ENCODE data around the gene ZCCHC4. TPM values are rescaled to one million over a fixed set of nuclear protein-coding genes. Genes with fewer than 3 reads are reported as not detected.

The ZCCHC4 gene
- total and polyA plus RNA-seq, 2 of the 4 experiments (the other 2 are of a cell fraction): 7.9 to 8.1 TPM

- ATAC-seq (ENCODE audit: low read depth) (no peak), DNase-seq (no peak)
- POLR2A ChIA-PET (ENCODE audit: unreplicated experiment): no interaction called here
- Histone ChIP-seq H3K36me3 (ENCODE audit: control insufficient read depth, insufficient read depth, low read length) (peaks cover 30% of the 10 kb centered on the region), H2BK120ac (ENCODE audit: low read depth, low read length) (no peak overlapping the region), H2AK5ac (ENCODE audit: low read depth, low read length) (no peak overlapping the region), H4K20me1 (ENCODE audit: insufficient read depth, low read length) (no peaks in the 10 kb centered on the region), H2BK5ac (ENCODE audit: low read depth, low read length, poor library complexity, severe bottlenecking) (no peak overlapping the region), H3K4ac (ENCODE audit: low read depth, low read length) (no peak overlapping the region), H3K56ac (ENCODE audit: extremely low read depth, insufficient read depth, low read length) (no peak overlapping the region), H3K4me1 (ENCODE audit: control insufficient read depth, insufficient read depth, low read length) (peaks cover 10% of the 10 kb centered on the region), H2BK15ac (ENCODE audit: low read depth, low read length) (no peak overlapping the region), H3K9ac (ENCODE audit: low read depth, low read length) (no peak overlapping the region), H3K18ac (ENCODE audit: low read depth, low read length) (no peak overlapping the region), H3K4me3 (ENCODE audit: insufficient read depth, low read depth, low read length) (no peak overlapping the region), H3K79me1 (ENCODE audit: low read depth in 1 of 2, low read length in 2 of 2) (peaks cover 0 to 12% of the 10 kb centered on the region in 2 experiments; a peak in 3 of 4 replicates), H3K14ac (replicated peaks; ENCODE audit: low read depth, low read length) (no peak overlapping the region), H3K4me2 (ENCODE audit: low read depth, low read length) (no peak overlapping the region), H3K9me3 (ENCODE audit: control insufficient read depth, insufficient read depth, low read length) (peaks cover 2% of the 10 kb centered on the region), H4K91ac (ENCODE audit: insufficient read depth, low read depth, low read length) (no peak overlapping the region), H3K23ac (ENCODE audit: low read depth, low read length) (no peak overlapping the region), H3K9me1 (ENCODE audit: insufficient read depth, low read length) (peaks cover 18% of the 10 kb centered on the region), H2AFZ (replicated peaks; ENCODE audit: low read length, poor library complexity) (no peak overlapping the region), H2AK9ac (replicated peaks; ENCODE audit: low read depth, low read length, poor library complexity) (no peak overlapping the region), H4K5ac (ENCODE audit: low read depth, low read length) (no peak overlapping the region), H2BK20ac (ENCODE audit: low read depth, low read length) (no peak overlapping the region), H3K27me3 (ENCODE audit: control insufficient read depth, insufficient read depth, low read length) (no peaks in the 10 kb centered on the region), H3K27ac (ENCODE audit: insufficient read depth, low read length) (no peak overlapping the region), H4K8ac (ENCODE audit: low read depth in 2 of 2, low read length in 2 of 2) (no peak overlapping the region)
- dilution Hi-C loops (cut with HindIII; ENCODE audit: low sequenced_read_pairs, unreplicated experiment): no loop called here
- intact Hi-C loops (cut with micrococcal nuclease): no loop called here
- WGBS, 2 experiments (ENCODE audit: extremely low coverage in 2 of 2, insufficient read length in 1 of 2): no CpG with 5 or more reads among the region's 3 CpGs
- in situ Hi-C loops (cut with MboI; ENCODE audit: low sequenced_read_pairs): no loop called here
- TF ChIP-seq, protein P1, sequence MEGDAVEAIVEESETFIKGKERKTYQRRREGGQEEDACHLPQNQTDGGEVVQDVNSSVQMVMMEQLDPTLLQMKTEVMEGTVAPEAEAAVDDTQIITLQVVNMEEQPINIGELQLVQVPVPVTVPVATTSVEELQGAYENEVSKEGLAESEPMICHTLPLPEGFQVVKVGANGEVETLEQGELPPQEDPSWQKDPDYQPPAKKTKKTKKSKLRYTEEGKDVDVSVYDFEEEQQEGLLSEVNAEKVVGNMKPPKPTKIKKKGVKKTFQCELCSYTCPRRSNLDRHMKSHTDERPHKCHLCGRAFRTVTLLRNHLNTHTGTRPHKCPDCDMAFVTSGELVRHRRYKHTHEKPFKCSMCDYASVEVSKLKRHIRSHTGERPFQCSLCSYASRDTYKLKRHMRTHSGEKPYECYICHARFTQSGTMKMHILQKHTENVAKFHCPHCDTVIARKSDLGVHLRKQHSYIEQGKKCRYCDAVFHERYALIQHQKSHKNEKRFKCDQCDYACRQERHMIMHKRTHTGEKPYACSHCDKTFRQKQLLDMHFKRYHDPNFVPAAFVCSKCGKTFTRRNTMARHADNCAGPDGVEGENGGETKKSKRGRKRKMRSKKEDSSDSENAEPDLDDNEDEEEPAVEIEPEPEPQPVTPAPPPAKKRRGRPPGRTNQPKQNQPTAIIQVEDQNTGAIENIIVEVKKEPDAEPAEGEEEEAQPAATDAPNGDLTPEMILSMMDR (conservative IDR thresholded peaks at IDR 0.05; ENCODE audit: low read depth, low read length): no peak
- no peak for TF ChIP-seq CHD1 (IDR thresholded peaks at IDR 0.05; ENCODE audit: low read depth, low read length)
- TF ChIP-seq FOS (IDR thresholded peaks at IDR 0.05; ENCODE audit: low read depth, low read length): no peak
- no peak for TF ChIP-seq BHLHE40 (IDR thresholded peaks at IDR 0.05; ENCODE audit: low read depth, low read length)
- no peak for TF ChIP-seq NFE2L2 (IDR thresholded peaks at IDR 0.05; ENCODE audit: low read depth, low read length)
- TF ChIP-seq SMC3 (IDR thresholded peaks at IDR 0.05; ENCODE audit: low read depth, low read length): no peak
- TF ChIP-seq RCOR1 (IDR thresholded peaks at IDR 0.05; ENCODE audit: insufficient replicate concordance, low read length): no peak
- TF ChIP-seq POLR2A (IDR thresholded peaks at IDR 0.05; ENCODE audit: low read depth, low read length): no peak
- no peak for TF ChIP-seq MAFK (IDR thresholded peaks at IDR 0.05; ENCODE audit: low read depth, low read length)
- TF ChIP-seq MXI1 (IDR thresholded peaks at IDR 0.05; ENCODE audit: borderline replicate concordance, low read depth, low read length): no peak
- no peak for TF ChIP-seq CEBPB (IDR thresholded peaks at IDR 0.05; ENCODE audit: low read depth, low read length)
- TF ChIP-seq, protein P2, sequence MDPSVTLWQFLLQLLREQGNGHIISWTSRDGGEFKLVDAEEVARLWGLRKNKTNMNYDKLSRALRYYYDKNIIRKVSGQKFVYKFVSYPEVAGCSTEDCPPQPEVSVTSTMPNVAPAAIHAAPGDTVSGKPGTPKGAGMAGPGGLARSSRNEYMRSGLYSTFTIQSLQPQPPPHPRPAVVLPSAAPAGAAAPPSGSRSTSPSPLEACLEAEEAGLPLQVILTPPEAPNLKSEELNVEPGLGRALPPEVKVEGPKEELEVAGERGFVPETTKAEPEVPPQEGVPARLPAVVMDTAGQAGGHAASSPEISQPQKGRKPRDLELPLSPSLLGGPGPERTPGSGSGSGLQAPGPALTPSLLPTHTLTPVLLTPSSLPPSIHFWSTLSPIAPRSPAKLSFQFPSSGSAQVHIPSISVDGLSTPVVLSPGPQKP (IDR thresholded peaks at IDR 0.05; ENCODE audit: borderline replicate concordance, low read depth, low read length): no peak
- TF ChIP-seq MAZ (IDR thresholded peaks at IDR 0.05; ENCODE audit: borderline replicate concordance, low read depth, low read length): no peak
- TF ChIP-seq RAD21 (IDR thresholded peaks at IDR 0.05; ENCODE audit: low read length): no peak
- no peak for TF ChIP-seq USF2 (IDR thresholded peaks at IDR 0.05; ENCODE audit: low read depth, low read length)
- no peak for TF ChIP-seq RFX5 (IDR thresholded peaks at IDR 0.05; ENCODE audit: low read depth, low read length)
- no TSS peak for BruUV-seq (replicated peaks)
- CTCF ChIA-PET: interaction anchor here (0.7 kb wide), 1 partner anchor 370 kb away, joined by 4 read pairs; no protein-coding TSS in a partner anchor
Observed at GRCh38 chr4:25397305-25397704, 84.7 kb downstream of the ZCCHC4 start.

Data from IMR-90 (cell line).